GM18505 (cell line): ENCODE results near the gene PFKFB2.

Experiments
- ATAC-seq: cut with Tn5 transposase; IDR thresholded peaks from one replicate; pipeline ENCODE4 v1.9.1; 2021; ENCODE audit not compliant: unreplicated experiment
- POLR2A ChIP-seq: IDR thresholded peaks from 4 replicates; pipeline ENCODE4 v1.6.1; 2011; ENCODE audit warnings: borderline replicate concordance; ENCODE audit not compliant: insufficient read depth, insufficient read length; ENCODE audit errors: extremely low read depth

PFKFB2 gene

DNA sequence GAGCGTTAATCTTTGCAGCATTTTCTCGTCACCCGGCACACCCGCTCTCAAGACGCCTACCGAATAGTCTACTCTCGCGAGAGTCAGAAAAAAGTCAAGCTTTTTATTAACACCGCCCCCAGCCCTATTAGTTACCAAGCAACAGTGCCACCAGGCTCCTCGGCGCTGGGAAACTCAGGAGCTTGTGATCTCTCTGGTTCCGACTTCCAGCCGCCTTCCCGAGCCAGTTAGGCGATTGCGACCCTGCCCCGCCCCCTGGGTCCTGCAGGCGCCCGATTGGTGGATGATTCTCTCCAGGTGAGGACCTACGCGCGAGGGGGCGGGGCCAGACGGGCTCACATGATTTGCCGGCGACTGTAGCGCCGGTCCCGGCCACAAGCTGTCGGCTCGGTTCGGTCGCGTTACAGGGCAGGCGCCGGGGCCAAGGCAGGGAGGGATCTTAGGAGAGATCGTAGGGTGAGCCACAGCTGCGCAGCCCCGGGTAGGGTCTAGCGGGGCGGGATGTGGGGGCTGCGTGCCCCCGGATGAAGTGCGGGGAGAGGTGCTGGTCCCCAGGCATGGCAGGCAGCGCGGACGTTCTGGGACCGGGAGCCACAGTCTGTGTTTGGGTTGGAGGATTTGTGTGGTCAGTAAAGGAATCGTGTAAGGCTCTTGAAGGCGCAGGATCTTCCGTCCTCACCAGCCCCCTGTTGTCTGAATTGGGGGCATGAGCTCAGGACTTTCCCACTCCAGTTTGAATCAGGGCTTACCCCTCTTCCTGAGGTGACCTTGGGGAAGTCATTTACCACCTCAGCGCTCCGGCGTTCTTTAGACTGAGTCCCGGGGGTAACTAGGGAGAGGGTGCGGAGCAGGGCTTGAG is at the start of gene PFKFB2:
Gene PFKFB2, plus strand, starts transcription at position 365 of the 859 bp plus-strand sequence. CDS start 1,443 bp downstream, outside the sequence.
- peak; percentile 76 for ATAC-seq
- TF ChIP-seq POLR2A, result peak; percentile 71

GRCh38 chr1:207004931-207005830 is 47.9 kb upstream of the PFKFB2 start:
- TF ChIP-seq POLR2A, result no peak
- no peak for ATAC-seq

DNA sequence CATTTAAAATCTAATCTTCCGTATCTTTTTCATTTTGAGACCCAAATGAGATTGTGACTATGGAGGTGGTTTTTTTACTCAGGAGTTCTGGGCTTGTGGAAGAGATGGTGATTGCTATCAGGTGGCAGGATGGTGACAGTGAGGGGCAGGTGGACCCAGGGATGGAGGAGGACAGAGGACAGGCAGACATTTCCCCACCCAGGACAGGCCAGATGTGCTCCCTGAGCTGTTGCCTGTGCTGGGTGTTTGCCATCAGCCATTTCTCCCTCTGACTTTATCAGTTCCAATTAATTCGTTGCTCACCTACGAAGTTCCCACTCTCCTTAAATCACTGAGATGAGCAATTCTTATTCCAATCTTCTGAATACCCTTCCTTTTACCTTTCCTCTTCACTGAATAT is 47.0 kb upstream of the PFKFB2 start:
- TF ChIP-seq POLR2A, result no peak
- ATAC-seq, result no peak

DNA sequence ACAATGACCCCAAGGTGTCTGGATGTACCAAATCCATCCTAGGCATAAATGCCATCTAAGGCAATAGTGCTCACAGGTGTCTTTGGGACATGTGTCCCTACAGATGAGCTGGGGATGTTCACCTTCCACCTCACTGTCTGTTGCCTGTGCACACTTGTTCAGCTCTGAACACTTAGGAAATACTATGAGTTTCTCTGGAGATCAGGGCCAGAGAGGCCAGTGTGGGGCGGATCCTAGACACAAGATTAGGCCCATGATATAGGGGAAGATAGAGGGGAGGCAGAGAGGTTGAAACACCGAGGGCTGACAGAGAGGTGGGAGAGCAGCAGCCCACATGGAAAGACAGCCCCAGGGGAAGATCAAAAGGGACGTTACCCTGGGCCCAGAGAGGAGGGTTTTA is 46.2 kb upstream of the PFKFB2 start:
- no peak for TF ChIP-seq POLR2A
- ATAC-seq, result no peak

- no peak for TF ChIP-seq POLR2A
- ATAC-seq, result no peak
Measured at GRCh38 chr1:207007352-207008033, 45.6 kb upstream of the PFKFB2 start.

- ATAC-seq, result no peak
- TF ChIP-seq POLR2A, result no peak
Measured at GRCh38 chr1:207009182-207009850, 43.8 kb upstream of the PFKFB2 start.

DNA sequence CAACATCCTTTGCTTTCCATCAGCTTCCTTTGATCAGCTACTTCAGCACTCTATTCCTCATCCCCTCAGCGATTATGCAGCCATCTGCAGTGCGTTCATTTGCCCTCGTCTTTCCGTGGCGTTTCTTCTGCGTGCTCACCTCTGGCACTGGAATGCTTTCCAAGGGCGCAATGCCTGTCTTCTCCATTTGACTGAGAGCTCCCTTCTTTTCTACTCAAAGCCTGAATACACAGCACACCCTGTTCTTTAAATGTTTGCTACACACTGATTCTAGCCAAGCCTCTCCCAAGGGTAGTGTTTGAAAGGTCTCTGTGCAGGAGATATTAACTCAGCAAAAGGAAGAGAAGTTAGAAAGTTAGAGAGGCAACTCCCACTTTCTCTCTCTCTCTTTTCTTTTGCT is 43.1 kb upstream of the PFKFB2 start:
- ATAC-seq, result no peak
- TF ChIP-seq POLR2A, result no peak

GRCh38 chr1:207010726-207011125 is 42.3 kb upstream of the PFKFB2 start:
- ATAC-seq, result no peak
- no peak for TF ChIP-seq POLR2A

- no peak for TF ChIP-seq POLR2A
- no peak for ATAC-seq
Measured at GRCh38 chr1:207013321-207014085, 39.6 kb upstream of the PFKFB2 start.

- TF ChIP-seq POLR2A, result no peak
- ATAC-seq, result no peak
Measured at GRCh38 chr1:207014728-207015127, 38.3 kb upstream of the PFKFB2 start.

- ATAC-seq, result no peak
- no peak for TF ChIP-seq POLR2A
Measured at GRCh38 chr1:207015791-207016190, 37.3 kb upstream of the PFKFB2 start.
